NB4 (cell line): ENCODE data around the gene RPGRIP1L.

Experiments used
- POLR2A ChIP-seq: IDR thresholded peaks from 2 replicates; pipeline ENCODE4 v1.6.1; 2011; ENCODE audit warnings: mild to moderate bottlenecking; ENCODE audit not compliant: insufficient read length; ENCODE audit errors: extremely low read depth
- TF ChIP-seq, protein P1 (sequence below): IDR thresholded peaks from one replicate; pipeline ENCODE4 v1.5.1; 2012; ENCODE audit warnings: low read depth, low read length

DNA sequence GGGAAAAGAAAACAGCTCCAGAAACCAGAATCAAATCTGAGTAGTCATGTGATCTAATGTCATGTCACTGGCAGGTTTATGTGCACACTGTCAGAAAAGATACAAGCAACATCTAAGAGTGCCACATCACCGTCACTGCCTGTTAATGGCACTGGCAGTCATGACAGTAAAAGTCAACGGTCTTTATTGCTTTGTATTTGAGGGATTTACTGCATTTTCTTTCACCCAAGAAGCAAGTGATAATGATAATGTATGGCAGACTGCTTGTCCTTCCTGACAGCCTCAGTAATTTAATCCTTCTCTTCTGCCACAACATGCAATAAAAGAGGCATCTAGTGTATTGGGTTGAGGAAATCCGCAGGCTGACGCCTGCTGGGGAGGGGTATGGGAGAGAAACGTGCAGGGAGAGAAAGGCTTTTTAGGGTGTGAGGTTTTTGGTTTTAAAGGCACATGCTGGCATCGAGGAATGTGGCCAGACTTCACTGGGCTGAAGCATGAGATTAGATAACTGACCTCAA, 92.4 kb downstream of the RPGRIP1L start:
- no peak for TF ChIP-seq POLR2A
- TF ChIP-seq, protein P1, sequence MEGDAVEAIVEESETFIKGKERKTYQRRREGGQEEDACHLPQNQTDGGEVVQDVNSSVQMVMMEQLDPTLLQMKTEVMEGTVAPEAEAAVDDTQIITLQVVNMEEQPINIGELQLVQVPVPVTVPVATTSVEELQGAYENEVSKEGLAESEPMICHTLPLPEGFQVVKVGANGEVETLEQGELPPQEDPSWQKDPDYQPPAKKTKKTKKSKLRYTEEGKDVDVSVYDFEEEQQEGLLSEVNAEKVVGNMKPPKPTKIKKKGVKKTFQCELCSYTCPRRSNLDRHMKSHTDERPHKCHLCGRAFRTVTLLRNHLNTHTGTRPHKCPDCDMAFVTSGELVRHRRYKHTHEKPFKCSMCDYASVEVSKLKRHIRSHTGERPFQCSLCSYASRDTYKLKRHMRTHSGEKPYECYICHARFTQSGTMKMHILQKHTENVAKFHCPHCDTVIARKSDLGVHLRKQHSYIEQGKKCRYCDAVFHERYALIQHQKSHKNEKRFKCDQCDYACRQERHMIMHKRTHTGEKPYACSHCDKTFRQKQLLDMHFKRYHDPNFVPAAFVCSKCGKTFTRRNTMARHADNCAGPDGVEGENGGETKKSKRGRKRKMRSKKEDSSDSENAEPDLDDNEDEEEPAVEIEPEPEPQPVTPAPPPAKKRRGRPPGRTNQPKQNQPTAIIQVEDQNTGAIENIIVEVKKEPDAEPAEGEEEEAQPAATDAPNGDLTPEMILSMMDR = no peak
